DMS153 (cell line): ENCODE results near the gene UBE2Q2.

Experiments
- DNase-seq: peaks from one replicate; lab custom pipeline; 2025; lab: John Stamatoyannopoulos, UW

The UBE2Q2 gene

DNA sequence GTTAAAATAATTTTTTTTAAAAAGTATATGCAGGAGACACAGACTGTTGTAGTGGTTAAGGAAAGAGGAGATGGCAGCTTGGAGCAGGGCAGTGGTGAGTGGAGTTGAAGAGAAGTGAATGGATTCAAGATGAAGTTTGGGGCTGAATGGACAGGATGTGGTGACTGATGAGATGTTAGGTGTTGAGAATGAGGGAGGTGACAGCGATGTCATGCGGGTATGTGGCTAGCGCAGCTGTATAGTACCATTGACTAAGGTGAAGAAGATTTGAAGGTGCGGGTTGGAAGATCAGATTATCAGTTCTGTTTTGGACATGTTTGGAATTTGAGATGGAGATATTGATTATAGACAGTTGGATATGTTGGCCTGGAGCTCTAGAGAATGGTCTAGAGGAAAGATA is 80.5 kb downstream of the UBE2Q2 start:
- DNase-seq = no peak

- no peak for DNase-seq
Measured at GRCh38 chr15:75924576-75924975, 81.3 kb downstream of the UBE2Q2 start.

- DNase-seq = no peak
Measured at GRCh38 chr15:75925440-75925839, 82.2 kb downstream of the UBE2Q2 start.

DNA sequence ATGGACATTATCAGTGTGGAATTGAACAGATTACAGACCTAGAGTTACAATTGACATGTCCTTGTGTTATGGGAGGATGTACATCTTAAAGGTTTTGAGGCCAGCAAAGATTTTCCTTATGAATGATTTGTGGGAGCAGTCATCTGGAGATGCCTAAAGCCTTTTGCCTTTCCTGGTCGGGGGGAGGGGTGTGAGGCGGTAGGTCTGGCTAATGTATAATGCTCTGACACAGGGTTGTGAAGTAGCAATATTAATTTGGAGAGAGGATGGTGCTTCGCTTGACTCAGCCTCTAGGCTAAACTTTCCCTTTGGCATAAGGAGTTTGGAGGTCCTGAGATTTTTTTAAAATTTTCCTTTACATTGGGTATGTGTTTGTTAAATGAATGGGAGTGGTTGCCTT is 83.7 kb downstream of the UBE2Q2 start:
- DNase-seq = no peak

DNA sequence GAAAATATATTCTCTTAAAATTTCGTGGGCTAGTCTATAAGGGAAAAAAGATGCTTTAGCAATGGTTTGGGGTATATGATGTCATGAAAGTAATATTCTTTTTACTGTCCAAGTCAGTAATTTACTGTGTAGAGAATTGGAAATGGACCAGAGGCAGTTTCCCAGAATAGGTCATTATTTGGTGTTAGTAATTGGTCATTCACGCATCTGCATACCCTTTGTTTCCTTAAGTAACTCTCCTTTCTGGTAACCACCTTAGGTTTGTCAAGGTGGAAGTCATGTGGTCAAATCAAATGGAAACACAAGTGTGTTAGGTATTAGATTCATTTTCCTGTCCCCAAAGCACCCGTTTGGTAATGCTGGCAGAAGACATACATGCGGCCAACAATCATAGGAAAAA is 84.4 kb downstream of the UBE2Q2 start:
- DNase-seq = no peak

GRCh38 chr15:75928680-75929608 is 85.7 kb downstream of the UBE2Q2 start:
- DNase-seq = no peak

DNA sequence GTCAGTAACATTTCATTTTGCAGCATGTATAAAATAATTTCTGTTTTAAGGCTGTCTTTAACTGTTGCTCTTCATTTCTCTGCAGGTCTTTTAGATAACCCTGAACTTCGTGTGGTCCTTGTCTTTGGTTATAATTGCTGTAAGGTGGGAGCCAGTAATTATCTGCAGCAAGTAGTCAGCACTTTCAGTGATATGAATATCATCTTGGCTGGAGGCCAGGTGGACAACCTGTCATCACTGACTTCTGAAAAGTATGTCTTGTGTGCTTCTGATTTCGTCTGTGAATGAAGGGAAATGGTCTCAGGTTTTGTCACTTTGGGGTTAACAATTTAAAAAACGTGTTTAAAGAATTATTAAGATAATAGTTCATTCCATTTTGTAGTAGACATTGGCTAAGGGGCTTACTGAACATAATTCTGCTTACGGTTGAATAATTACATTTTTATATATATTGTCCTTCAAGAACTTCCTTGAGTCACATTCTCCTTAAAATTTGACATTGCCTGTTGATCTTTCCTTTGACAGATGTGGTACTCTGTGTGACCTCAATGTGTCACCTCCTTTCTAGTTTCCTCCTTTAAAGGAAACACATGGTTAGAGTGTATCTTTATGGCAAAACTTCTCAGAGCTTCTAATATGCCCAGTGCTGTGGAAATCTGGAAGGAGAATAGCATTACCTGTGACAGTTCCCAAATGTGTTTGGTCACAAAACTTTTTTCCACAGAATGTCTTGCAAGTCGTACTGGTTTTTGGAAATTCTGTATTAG is 86.7 kb downstream of the UBE2Q2 start:
- DNase-seq = no peak

DNA sequence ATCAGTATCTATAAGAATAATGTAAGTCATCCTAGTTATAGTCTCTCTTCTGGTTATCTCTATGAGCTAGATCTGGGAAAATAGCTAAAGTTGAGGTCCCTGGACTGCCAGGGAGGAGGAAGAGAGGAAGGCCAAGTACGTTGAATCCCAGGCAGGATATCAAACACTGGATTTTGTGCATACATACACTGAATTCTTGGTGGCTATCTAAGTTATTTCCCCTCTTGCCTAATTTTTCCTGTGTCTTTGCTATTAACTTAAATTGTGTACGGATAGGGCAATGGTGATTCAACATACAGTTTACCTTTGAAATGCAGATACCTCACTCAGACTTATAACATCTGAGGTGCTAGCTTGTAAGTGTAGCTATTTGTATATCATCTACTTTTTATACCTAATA is 87.6 kb downstream of the UBE2Q2 start:
- no peak for DNase-seq

- DNase-seq = no peak
Measured at GRCh38 chr15:75942464-75942863, 99.2 kb downstream of the UBE2Q2 start.

- DNase-seq = no peak
Measured at GRCh38 chr15:75943246-75943645, 100.0 kb downstream of the UBE2Q2 start.

DNA sequence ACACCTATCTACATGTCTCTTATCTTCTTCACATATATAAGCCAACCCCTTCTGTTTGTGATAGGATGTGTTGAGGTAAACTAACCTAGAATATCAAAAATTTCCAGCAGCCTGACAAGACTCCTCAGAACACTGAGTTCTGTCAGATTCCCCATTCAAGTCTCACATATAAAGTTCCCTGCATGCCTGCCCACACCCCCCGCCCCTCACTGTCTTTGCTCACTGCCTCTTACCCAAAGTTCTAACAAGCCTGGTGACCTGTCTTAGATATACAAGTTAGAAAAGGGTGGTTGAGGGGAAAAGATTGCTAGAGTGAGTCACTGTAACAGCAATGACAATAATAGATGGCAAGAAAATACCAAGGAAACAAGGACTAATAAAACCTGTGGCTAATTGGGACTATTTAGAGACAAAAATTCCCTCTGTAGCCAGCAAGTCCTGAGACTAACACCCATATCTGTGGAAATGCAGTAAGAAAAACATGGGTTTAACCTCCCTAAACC is 100.5 kb downstream of the UBE2Q2 start:
- no peak for DNase-seq

DNA sequence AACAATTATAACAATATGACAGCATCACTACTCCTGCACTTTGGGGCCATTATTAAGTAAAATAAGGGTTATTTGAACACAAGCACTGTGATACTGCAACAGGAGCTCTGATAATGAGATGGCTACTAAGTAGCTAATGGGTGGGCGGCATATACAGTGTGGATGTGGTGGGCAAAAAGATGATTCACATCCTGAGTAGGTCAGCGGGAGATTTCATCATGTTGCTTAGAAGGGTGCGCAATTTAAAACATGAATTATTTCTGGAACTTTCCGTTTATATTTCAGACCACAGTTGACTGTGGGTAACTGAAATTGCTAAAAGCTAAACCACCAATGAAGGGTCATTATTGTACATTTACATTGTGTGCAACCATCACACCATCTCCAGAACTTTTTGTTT is 102.7 kb downstream of the UBE2Q2 start:
- DNase-seq = no peak

- no peak for DNase-seq
Measured at GRCh38 chr15:75947092-75947491, 103.8 kb downstream of the UBE2Q2 start.

GRCh38 chr15:75948761-75949296 is 105.6 kb downstream of the UBE2Q2 start:
- DNase-seq = no peak
